Measurements from ENCODE around the gene ORAI3.

- TF ChIP-seq GATA3 (IDR thresholded peaks at IDR 0.05; ENCODE audit: low read depth, low read length) (no peak), GATA2 (IDR thresholded peaks at IDR 0.05; ENCODE audit: low read depth, low read length) (no peak)
Observed at GRCh38 chr16:30904114-30904780, 44.6 kb upstream of the ORAI3 start.

Data from SH-SY5Y (cell line).